UCSD-AML1 (cell line): ENCODE results near the gene OR1D5.
"Not testable (repeated sequence)": the region's sequence is repeated elsewhere in the genome, so short reads cannot be mapped to it uniquely, and the experiment has no call there.

Source experiments
- DNase-seq: peaks from one replicate; lab custom pipeline; 2025; ENCODE audit not compliant: unreplicated experiment; lab: John Stamatoyannopoulos, UW

The OR1D5 gene, protein sequence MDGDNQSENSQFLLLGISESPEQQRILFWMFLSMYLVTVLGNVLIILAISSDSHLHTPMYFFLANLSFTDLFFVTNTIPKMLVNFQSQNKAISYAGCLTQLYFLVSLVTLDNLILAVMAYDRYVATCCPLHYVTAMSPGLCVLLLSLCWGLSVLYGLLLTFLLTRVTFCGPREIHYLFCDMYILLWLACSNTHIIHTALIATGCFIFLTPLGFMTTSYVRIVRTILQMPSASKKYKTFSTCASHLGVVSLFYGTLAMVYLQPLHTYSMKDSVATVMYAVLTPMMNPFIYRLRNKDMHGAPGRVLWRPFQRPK

DNA sequence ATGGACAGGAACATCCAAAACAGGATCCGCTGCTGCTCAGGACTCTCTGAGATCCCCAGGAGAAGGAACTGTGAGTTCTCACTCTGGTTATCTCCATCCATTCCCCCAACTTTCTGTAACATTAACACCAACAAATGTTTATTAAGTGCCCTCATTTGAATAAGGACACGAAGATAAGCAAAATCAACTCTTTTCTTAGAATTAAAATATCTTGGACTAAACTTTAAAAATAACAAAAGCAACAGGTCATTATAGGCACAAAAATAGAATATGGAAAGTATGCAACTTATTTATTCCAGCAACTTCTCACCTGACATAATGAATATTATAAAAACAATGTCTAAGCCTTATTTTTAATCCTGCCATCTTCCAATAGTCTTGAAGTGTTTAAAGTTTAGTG is at the start of gene OR1D5:
TSS of gene OR1D5 (minus strand) at position 101 of the 400 bp plus-strand sequence. CDS start at position 101, 0 bp downstream.
- DNase-seq, result not testable (repeated sequence)

DNA sequence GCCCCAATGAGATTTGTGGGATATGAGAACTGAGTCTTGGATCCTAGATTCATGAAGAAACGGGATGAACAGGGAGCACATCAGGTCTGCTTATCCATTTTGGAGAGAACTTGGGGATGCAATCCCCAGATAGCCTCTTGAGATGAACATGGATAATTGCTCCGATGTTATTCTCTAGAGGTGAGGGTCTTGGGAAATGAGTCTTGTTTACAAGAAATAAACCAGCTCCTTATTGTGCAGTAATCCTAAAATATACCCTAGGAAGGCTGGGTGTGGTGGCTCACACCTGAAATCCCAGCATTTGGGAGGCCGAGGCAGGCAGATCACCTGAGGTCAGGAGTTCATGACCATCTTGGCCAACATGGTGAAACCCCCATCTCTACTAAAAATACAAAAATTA is 40.9 kb upstream of the OR1D5 start, which contains the start of gene OR1D2:
TSS of gene OR1D2 (minus strand) at position 101 of the 400 bp plus-strand sequence. CDS start 11,426 bp downstream, outside the sequence.
- no peak for DNase-seq

DNA sequence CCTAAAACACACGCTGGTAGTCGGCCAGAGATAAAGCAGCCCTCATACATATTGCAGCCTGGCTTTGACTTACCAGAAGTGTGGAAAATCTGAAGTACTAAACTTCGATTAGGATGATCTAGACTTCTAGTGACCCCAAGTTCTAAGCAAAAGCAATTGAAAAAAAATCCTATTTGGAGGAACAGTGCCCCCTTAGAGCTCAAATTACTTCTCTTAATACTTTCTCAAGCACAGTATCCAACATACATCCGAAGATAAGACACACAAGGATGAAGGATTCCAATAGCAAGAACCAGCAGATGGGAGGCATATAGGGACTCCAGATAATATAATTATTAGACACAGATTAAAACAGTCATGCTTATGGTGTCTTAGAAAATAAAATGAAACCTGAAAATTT is 10.4 kb upstream of the OR1D5 start:
- not testable (repeated sequence) for DNase-seq

DNA sequence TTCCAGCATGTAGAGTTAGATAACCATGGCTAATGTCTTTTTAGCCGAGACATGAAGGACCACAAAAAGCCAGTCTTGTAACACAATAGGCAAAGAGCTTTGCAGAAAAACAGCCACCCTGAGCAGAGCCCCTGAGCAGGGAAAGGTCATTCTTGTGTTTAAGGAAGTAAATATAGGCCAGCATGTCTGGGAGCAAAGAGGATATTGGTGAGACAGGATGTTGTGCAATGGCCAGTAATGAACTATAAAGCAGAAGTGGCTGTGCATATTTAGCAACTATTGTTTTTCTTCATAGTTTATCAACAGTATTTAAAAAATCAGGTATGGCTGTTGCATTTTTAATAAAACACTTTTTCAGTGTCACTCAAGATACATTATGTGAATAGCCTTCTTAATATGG is 1.8 kb upstream of the OR1D5 start:
- peak; percentile 43 for DNase-seq

DNA sequence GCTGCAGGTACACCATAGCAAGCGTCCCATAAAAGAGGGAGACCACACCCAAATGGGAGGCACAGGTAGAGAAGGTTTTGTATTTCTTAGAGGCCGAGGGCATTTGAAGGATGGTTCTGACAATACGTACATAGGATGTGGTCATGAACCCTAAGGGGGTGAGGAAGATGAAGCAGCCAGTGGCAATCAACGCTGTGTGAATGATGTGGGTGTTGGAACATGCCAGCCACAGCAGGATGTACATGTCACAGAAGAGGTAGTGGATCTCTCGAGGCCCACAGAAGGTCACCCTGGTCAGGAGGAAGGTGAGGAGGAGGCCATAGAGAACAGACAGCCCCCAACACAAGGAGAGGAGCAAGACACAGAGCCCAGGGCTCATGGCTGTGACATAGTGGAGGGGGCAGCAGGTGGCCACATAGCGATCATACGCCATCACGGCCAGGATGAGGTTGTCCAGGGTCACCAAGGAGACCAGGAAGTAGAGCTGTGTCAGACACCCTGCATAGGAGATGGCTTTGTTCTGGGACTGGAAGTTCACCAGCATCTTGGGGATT is 506 bp downstream of the OR1D5 start:
- DNase-seq, result not testable (repeated sequence)

DNA sequence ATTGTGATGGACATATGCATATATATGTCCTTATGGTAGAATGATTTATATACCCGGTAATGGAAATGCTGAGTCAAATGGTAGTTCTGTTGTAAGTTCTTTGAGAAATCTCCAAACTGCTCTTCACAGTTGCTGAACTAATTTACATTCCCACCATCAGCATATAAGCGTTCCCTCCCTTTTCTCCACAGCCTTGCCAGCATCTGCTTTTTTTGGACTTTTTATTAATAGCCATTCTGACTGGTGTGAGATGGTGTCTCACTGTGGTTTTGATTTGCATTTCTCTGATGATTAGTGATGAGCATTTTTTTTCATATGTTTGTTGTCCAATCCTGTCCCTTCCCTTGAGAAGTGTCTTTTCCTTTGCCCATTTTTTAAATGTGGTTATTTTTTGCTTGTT is 8.5 kb downstream of the OR1D5 start:
- DNase-seq, result not testable (repeated sequence)

DNA sequence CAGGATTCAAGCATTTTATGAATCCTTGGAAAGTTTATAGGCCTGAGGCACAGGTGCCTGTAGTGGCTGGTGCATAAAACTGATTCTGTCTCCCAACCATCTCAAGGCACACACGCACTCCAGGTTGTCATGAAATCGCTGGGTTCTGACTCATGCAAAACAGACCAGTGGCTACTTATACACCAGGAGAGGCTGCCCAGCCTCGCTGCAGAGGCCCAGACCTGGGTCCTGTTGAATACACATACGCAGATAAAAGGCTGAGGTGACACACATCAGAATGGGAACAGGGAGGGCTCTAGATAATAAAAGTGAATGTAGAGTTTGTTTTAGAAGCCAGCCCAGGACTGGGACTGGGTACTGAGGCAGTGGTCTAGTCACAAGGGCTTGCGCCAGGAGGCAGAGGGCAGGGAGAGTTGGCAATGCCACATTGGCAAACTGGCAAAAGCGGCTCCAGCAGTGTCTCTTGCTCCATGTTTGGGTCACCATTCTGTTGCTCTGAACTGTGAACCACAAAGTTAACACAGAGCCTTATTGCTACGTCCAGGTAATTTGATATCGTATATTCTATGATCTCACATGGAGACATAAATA is 13.6 kb downstream of the OR1D5 start:
- no peak for DNase-seq

DNA sequence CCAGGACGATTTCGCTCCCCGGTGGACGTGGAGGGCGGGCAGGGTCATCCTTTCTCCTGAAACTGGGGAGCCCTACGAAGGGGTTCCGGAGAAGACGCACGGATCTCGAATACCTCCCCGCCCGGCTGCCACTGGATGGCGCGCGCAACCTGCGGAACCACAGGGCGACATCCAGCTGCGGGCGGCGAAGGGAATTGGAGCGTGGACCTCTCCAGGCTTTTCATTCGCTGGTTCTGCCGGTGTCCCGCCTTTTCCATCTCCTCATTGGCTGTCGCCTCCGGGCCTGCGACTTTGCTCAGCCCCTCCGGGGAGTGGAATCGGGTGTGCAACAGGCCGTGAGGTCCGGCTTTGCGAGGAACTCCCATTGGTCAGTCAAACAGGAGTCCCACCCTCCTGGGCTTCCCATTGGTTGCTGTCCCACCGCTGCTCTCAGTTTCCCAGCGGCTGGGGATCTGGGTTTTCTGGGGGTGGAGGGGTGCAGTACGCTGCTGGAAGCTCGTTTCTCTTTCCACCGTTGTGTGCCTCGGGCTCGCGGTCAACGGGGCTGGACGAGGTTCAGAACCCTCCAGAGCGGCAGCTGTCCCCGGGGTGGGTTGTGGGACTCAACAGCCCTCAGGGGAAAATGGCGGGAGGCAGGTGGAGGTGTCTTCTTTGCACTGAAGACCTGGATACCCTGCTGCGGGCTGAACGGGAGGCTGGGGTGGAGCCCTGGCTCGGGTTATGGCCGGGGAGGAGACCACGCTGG is 14.5 kb downstream of the OR1D5 start:
- peak; percentile 98 for DNase-seq

DNA sequence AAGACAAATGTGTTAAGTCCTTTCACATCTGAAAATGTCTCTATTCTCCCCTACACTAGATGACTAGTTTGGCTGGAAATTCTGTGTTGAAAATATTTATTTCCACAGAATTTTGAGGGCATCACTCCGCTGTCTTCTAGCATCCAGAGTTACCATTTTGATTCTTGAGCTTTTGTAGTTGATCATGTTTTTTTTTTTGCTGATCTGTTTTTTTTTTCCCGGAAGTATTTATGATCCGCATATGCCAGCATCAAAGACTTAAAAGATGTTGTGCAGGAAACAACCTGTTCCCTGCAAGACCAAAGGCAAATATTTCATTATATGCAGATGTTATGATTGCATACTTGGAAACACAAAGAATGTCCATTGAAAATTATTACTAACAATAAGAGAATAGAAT is 16.7 kb downstream of the OR1D5 start:
- no peak for DNase-seq

DNA sequence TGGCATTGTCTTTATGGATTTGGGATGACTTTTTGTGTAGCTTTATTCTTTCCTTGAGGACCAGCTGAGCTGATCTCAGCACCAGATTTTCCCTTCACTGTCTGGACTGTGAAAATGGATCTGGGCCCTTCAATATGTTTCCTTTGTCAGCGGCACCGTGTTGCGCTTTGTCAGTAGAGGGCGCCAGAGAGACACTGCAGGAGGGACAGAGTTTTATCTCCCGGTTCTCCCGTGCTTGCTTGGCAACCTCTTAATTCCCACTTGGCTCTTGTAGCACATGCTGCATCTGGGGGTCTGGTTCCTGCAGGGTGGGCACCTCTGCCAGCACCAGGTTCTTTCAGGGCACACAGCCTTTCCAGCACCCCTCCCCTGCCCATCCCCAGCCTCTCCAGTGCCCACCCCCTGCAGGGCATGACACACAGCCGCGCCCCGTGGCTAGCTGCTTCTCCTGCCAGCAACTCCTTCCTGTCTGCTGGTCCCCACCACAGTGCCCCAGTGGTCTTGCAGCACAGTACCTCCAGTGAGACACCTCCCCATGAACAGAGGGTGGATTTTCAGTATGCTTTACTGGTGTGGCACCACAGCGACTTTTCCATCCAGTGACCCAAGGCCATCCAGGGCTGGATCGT is 19.6 kb downstream of the OR1D5 start:
- no peak for DNase-seq

DNA sequence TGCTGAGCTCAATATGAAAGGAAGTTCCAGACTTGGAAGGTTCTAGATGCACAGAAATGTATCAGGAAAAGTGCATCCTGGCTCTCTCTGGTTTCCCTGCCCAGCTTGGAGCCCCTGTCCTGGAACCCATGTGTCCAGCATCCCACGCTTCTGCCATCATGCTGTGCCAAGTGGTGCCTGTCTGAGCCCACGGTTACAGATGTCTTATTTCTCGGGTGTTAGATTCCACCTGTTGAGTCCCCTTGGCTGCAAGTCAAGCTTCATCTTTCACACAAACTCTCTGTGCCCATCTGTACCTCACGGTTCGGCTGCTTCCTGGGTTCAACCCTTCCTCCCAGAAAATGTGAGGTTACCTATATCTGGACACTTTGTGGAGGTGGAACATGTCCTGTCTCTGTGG is 22.5 kb downstream of the OR1D5 start:
- DNase-seq, result no peak

DNA sequence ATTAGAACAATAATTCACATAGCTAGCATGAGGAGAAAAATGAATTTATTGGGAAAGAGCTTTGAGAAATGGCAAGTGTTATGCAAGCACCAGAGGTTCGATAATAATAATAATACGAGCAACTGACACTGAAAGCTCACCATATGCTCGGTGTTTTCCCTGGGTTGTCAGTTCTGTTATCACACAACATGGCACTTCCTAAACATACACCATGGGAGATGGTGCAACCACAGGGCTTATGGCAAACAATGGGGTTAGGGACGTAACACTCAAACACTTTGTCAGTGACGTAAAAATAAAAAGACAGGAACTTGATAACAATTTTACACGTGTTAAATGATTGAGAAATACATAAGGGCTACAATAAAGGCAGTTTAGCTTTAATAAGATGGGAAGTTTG is 23.7 kb downstream of the OR1D5 start:
- DNase-seq, result peak; percentile 35

DNA sequence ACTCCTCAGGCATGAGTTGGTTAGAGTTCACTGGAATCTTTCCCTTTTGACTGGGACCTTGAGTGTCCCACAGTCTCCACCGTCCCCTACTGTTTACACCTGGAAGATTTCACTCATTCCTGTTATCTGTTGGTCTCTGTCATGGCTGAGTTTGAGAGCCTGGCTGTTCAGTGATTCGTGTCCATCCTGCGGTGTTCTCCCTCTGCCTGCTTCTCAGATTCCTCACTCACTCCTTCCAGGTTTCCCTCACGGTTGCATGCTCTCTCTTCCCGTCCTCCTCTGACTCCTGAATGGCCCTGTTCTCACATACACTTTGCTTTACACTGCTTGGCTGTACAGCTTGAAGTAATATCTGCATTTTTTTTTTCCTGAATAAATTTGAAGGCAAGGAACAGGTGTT is 24.5 kb downstream of the OR1D5 start:
- DNase-seq, result no peak

DNA sequence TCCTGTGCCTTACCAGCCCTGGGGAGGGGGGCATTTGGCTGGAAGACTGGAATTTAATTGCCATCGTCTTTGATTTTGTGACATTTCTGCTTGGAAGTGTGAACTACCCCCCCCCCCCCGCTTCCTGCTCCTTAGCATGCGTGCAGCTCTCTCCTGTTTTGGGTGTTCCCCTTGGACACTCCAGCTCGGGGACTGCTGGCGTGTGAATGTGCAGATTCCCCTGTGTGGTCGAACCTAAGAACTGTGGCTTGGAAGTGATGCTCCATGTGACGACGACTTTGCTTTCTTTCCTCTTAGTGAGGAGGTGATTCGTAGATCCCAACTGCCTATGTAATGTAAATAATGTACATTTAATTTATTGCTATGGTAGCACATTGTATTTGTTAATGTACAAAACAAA is 26.1 kb downstream of the OR1D5 start:
- no peak for DNase-seq

DNA sequence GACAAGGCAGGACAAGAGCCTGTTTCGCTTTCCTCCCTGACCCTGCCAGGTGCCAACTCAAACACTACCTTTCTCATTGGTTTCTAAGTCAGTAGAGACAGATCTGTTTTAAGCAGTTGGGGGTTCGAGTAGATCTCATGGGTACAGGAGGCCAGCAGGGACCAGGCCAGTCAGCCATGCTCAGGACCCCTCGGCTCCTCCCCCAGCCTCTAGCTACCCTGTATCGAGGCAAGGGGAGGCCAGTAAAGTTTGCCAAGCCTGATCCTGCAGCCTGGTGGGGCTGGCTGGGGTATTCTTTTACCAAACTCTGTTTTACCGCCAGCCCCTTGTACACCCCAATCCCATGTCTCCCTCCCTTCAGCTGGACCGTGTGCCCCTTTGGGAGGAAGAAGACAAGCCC is 26.6 kb downstream of the OR1D5 start:
- no peak for DNase-seq

DNA sequence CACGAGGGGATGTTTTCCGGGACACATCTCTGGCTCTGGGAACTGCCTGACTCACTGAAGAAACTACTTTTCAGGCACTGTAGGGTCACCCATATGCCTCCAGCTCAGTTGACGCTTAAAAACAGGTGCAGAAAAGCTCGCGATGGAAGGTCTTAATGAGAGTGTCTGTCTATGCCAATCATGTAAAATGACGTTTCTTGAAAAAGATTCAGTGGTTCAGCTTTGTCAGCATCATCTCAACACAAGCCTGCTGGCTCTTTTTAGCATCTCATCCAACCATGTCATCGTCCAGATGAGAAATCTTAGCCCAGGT is 27.5 kb downstream of the OR1D5 start:
- no peak for DNase-seq

DNA sequence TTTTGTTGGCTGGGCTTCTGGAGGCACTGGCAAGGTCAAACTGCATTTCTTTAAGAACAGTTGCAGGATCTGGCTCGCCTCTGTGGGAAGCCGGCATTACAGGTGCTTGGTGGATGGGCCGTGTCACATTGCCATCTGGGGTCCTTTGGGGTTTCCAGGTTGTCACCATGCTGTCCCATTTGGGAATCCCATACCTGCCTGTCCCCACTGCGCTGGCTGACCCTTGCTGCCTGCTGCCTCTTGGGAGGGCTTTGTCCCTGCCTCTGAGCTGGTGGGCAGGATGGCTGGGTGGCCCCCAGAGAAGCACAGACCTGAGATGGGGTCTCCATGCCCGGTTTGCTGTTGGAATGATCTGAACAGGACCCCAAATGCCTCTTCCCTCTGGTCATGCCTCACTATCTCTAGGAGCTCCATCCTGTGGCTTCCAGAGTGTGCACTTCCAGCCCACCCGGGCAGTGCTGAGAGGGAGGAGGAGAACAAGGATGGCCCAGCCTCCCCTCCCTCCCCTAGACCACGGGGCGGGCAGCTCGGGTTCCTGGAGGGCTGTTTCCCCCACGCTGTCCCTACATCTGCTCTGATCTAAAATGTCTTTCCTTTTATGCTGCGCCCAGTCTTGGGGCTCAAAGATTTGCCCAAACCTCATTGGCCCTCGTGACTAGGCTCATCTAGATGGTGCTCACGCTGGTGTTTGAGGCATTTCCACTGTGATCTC is 28.0 kb downstream of the OR1D5 start:
- DNase-seq, result no peak

DNA sequence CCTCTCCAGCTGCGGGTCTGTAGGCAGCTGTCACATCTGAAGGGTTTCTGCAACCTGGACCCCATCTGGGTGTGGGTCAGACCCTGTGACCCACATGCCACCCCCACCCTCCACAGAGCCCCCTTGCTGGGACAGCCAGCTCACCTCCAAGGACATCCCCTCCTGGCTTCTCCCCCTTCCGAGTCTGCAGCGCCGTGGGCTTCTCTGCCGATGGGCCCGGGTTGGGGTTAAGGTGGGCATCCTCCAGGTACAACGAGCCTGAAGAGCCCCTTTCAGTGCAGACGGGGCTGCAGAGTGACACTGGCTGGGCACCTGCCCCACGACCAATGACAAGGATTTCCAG is 28.9 kb downstream of the OR1D5 start:
- no peak for DNase-seq

DNA sequence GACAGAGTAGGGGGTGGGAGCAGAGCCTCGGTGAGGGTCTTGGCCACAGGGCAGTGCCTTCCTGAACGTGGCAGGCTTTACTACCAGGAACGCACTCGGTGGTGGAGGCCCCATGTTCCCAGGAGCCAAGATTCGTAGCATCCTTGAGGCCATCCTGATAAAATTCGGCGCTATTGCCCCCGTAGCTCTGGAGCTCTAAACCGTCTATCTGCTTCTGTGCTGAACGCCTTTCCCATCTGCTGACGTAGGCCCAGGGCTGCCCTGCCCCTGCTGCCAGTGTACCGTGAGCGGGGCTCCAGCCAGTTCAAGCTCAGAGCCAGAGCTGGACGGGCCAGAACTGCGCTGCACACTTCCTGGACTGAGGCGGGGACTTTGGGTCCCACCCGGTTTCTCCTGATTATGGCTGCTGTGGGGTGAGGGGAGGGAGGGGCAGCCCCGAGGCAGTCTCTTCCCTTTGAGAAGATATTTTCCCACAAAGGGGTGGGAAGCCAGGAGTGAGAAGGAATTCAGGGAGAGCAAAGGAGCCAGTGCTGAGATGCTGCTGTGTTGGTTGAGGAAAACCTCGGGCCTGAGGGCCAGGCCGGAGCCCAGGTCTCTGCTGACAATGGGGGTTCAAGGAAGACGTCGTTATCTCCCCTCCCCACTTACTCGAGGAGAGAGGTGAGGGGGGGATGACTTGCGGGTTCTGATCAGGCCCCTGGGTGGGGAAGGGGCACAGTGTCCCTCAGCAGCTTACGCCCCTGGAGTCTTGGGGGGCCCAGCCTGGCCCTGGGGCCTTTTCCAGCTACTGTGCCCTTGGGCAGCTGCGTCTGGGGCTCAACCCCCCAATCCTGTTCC is 29.4 kb downstream of the OR1D5 start:
- DNase-seq, result no peak

DNA sequence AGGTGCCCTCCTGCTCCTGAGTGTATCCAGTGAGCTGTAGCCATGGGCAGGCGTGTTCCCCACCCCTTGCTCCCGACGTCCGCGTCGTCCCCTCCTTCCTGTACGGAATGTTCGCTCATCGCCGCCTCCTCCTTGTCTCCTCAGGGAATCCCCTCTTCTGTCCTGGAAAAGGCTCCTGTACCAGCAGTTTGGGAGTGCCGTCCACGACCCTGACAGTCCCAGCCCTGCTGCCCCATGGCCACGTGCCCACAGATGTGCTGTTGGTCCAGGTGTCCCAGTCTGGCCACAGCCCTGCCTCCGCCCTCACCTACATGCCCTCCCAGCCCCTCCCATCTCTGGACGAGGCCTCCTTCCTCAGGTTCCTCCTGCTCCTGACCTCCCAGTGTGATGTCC is 30.2 kb downstream of the OR1D5 start:
- DNase-seq, result no peak
